C4-2B (cell line): Measurements from ENCODE around the gene OSBPL9.
"Not testable (repeated sequence)": the region's sequence is repeated elsewhere in the genome, so short reads cannot be mapped to it uniquely, and the experiment has no call there.

Experiments
- H3K27ac ChIP-seq: fragments of 450-650 bp; 2 replicates; pipeline ENCODE4 v1.5.1; 2017
- CTCF ChIP-seq: fragments of 450-650 bp; conservative IDR thresholded peaks from 2 replicates; pipeline ENCODE4 v1.5.1; 2017; ENCODE audit warnings: mild to moderate bottlenecking
- ZFX ChIP-seq: fragments of 450-650 bp; IDR thresholded peaks from 2 replicates; pipeline ENCODE4 v1.6.1; 2017

OSBPL9 gene

GRCh38 chr1:51644533-51645197 is 27.8 kb downstream of the OSBPL9 start:
- TF ChIP-seq CTCF: no peak
- no peak for TF ChIP-seq ZFX
- H3K27ac ChIP-seq: no peak overlapping the region

GRCh38 chr1:51646592-51646991 is 29.7 kb downstream of the OSBPL9 start:
- not testable (repeated sequence) for H3K27ac ChIP-seq

GRCh38 chr1:51648180-51649109 is 31.6 kb downstream of the OSBPL9 start:
- H3K27ac ChIP-seq: no peak overlapping the region

GRCh38 chr1:51649593-51650091 is 32.8 kb downstream of the OSBPL9 start:
- TF ChIP-seq CTCF (no peak), ZFX (no peak)
- no peak overlapping the region for H3K27ac ChIP-seq

More at GRCh38 chr1:51648180-51649109, 31.6 kb downstream of the OSBPL9 start:
- no peak for TF ChIP-seq CTCF

- no peak overlapping the region for H3K27ac ChIP-seq
- no peak for TF ChIP-seq ZFX
- no peak for TF ChIP-seq CTCF
Observed at GRCh38 chr1:51650198-51650597, 33.3 kb downstream of the OSBPL9 start.

- TF ChIP-seq CTCF: no peak
- TF ChIP-seq ZFX: no peak
- H3K27ac ChIP-seq: no peak overlapping the region
Observed at GRCh38 chr1:51651552-51651942, 34.7 kb downstream of the OSBPL9 start.

- no peak overlapping the region for H3K27ac ChIP-seq
- TF ChIP-seq CTCF (no peak), ZFX (no peak)
Observed at GRCh38 chr1:51652599-51652998, 35.7 kb downstream of the OSBPL9 start.
